Mesodermal cell (in vitro differentiated cells): ENCODE measurements around the gene PKIG.

Experiments used
- H3K27ac ChIP-seq: 2 replicates; pipeline ENCODE4 v1.7.0; 2013; ENCODE audit warnings: mild to moderate bottlenecking, low read depth, low read length, moderate library complexity; ENCODE audit not compliant: severe bottlenecking
- H3K36me3 ChIP-seq: 2 replicates; pipeline ENCODE4 v1.7.1; 2013; ENCODE audit warnings: mild to moderate bottlenecking, low read length, moderate library complexity; ENCODE audit not compliant: control insufficient read depth, insufficient read depth
- H3K4me1 ChIP-seq: one replicate; pipeline ENCODE4 v1.7.1; 2013; ENCODE audit warnings: mild to moderate bottlenecking, low read length; ENCODE audit not compliant: insufficient read depth, control insufficient read depth, poor library complexity, severe bottlenecking
- H3K4me3 ChIP-seq: 2 replicates; pipeline ENCODE4 v1.7.0; 2013; ENCODE audit warnings: low read length, control low read depth, mild to moderate bottlenecking; ENCODE audit not compliant: insufficient read depth, poor library complexity, severe bottlenecking; ENCODE audit errors: extremely low read depth
- H3K9me3 ChIP-seq: 2 replicates; pipeline ENCODE4 v1.7.1; 2013; ENCODE audit warnings: mild to moderate bottlenecking, low read length, moderate library complexity; ENCODE audit not compliant: control insufficient read depth
- WGBS, 2 experiments: methylation state at CpG; one replicate each; pipeline ENCODE4 v1.1.5; 2013; ENCODE audit warnings: missing lambda C conversion rate in 2 of 2; ENCODE audit not compliant: insufficient coverage in 2 of 2; 5-methylcytosine and 5-hydroxymethylcytosine counted together

Gene PKIG

DNA sequence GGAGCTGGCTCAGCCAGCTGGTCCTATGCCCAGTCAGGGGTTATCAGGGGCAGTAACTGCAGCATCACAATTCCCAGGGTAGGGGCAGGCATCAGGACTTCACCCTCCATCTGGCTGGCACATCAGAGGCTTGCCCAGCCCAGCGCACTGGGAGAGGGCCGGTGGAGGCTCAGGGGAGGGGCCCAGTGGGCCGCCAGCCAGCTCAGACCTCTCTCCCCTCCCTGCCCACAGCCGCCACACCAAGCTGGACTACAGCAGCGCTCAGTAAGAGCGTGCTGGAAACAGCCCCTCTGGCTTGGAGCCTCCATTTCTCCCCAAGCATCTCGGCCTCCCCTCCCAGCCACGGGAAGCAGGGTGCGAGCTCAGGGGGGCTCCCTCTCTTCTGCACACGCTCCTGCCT is 47.2 kb downstream of the PKIG start:
- Histone ChIP-seq H3K9me3 (no peaks in the 10 kb centered on the region), H3K36me3 (peaks cover 46% of the 10 kb centered on the region), H3K4me3 (no peak overlapping the region), H3K27ac (no peak overlapping the region), H3K4me1 (no peaks in the 10 kb centered on the region)
- WGBS, 2 experiments: 91 to 94% methylated on average over 6 to 8 of the region's 10 CpGs

DNA sequence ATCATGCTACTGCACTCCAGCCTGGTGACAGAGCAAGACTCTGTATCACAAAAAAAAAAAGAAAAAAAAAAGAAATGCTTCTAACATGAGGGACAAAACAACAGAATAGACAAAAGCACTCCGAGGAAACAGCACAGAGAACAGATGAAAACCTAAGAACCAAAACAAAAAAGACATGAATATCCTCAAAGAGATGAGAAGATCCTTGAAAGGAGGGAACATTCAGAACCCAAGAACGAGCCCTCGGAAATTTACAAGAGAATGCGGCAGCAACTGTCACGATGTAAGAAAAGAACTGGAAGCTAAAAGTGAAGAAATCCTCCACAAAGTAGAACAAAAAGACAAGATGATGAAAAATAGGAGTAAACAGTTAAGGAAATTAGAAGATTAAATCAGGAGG is 47.9 kb downstream of the PKIG start:
- Histone ChIP-seq H3K9me3 (no peaks in the 10 kb centered on the region), H3K27ac (no peak overlapping the region), H3K4me1 (no peaks in the 10 kb centered on the region), H3K4me3 (no peak overlapping the region), H3K36me3 (peaks cover 45% of the 10 kb centered on the region)
- 70% methylated on average over 4 of the region's 5 CpGs; no CpG with 5 or more reads in 1 of the 2 experiments for WGBS, 2 experiments

- H3K36me3 ChIP-seq: peaks cover 41% of the 10 kb centered on the region
- 85% methylated on average over 6 to 7 of the region's 8 CpGs for WGBS, 2 experiments
Measured at GRCh38 chr20:44632103-44632752, 49.8 kb downstream of the PKIG start.

DNA sequence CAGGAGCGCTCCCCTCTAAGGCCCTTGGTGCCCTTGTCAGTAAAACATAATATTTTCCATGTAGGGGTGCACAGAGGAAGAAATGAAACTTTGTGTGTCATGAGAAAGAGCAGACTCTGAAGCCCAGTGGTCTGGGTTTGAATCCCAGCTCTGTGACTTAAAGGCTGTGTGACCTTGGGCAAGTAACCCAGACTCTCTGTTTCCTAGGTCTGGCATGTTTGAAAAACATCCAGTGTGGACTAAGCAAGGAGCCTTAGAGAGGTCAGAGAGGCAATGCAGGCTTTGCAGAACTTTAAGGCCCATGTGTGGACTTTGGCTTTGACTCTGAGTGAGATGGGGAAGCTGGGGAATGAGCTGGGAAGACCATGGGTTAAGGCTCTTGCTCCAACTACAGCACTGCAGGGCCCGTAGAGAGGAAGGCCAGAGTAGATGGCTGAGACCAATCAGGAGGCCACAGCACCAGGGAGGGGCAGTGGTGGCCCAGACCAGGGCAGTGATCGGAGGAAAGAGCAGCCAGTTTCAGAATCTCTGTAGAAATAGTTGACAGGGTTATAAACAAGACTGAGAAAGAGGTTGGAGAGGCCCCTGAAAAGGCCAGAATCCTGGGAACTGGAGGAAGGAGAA is 50.9 kb downstream of the PKIG start:
- Histone ChIP-seq H3K9me3 (no peaks in the 10 kb centered on the region), H3K27ac (no peak overlapping the region), H3K4me1 (no peaks in the 10 kb centered on the region), H3K4me3 (no peak overlapping the region), H3K36me3 (peaks cover 45% of the 10 kb centered on the region)
- 91 to 96% methylated on average over 2 to 3 of the region's 3 CpGs for WGBS, 2 experiments

More at GRCh38 chr20:44632103-44632752, 49.8 kb downstream of the PKIG start:
- Histone ChIP-seq H3K4me3 (no peak overlapping the region), H3K4me1 (no peaks in the 10 kb centered on the region), H3K27ac (no peak overlapping the region), H3K9me3 (no peaks in the 10 kb centered on the region)

- H3K4me3 ChIP-seq: no peak overlapping the region
- 89 to 90% methylated on average over 11 to 16 of the region's 18 CpGs for WGBS, 2 experiments
- H3K9me3 ChIP-seq: no peaks in the 10 kb centered on the region
- H3K36me3 ChIP-seq: peaks cover 40% of the 10 kb centered on the region
- no peak overlapping the region for H3K27ac ChIP-seq
- no peaks in the 10 kb centered on the region for H3K4me1 ChIP-seq
Measured at GRCh38 chr20:44633872-44634600, 51.7 kb downstream of the PKIG start.

DNA sequence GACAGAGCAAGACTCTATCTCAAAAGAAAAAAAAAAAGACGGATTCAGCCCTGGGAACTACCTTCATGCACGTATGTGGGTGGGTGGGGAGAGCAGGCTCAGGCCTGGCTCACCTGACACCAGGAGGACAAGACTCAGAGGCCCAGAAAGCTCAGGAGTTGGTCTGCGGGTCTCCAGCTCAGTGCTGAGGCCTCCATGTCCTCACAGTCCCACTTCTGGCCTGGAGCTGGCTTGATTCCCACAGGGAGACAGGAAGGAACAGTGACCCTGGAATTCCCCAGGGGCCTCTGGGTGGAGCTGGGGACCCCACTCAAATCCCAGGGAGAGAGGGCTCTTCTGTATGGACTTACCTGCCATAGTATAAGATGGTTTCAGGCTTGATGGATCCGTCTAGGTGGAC is 53.5 kb downstream of the PKIG start:
- Histone ChIP-seq H3K36me3 (peaks cover 44% of the 10 kb centered on the region), H3K9me3 (no peaks in the 10 kb centered on the region), H3K27ac (no peak overlapping the region), H3K4me1 (no peaks in the 10 kb centered on the region), H3K4me3 (no peak overlapping the region)
- 88 to 92% methylated on average over 4 of the region's 4 CpGs for WGBS, 2 experiments

DNA sequence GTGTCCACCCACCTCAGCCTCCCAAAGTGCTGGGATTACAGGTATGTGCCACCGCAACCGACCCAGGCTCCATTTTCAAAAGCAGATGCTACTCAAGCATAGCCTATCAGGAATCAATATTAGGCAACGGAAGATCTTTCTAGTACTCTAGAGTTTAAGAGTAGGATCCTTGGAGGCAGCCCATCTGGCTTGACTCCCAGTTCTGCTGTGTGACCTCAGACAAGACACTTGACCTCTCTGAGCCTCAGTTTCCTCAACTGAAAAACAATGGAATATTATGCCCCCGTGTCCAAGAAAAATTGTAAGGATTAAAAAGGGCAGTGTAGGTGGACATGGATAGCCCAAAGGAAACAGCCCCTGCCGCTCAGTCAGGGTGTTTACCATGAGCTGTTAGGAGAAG is 54.7 kb downstream of the PKIG start:
- Histone ChIP-seq H3K4me1 (peaks cover 3% of the 10 kb centered on the region), H3K27ac (no peak overlapping the region), H3K9me3 (no peaks in the 10 kb centered on the region), H3K36me3 (peaks cover 48% of the 10 kb centered on the region), H3K4me3 (no peak overlapping the region)
- WGBS, 2 experiments: 83 to 91% methylated on average over 4 to 5 of the region's 5 CpGs

DNA sequence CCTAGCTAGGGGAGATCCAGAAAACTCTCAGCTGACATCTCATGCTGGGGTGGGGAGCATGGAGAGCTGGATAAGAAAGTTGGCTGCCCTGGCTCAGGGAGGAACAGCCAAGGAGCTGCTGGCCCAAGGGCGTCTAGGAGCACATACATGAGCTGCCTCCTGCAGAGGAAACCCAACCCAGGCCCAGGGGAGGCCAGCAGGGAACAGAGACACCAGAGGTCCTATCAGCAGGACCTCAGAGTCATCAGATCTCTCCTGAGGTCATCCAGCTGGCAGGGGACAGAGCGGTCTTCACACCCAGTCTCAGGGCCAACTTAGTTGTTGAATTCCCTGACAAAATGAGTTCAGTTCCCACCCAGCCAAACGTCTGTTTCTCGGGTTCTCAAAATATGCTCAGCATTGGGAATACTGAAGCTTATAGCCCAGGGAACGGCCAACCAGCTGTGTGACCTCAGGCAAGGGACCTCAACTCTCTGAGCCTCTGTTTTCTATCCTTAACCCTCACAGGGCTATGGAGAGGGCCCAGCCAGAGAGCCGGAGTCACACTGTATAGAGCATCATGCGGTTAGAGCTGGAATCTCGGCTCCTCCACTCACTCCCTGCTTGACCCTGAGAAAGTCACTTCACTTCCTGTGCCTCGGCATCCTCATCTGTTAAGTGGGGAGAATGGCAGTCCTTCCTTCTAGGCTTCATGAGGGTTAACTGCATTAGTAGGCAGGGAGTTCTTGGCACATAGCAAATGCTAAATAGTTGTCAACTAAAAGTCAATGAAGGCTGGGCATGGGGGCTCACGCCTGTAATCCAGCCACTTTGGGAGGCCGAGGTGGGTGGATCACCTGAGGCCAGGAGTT is 55.4 kb downstream of the PKIG start:
- no peak overlapping the region for H3K4me3 ChIP-seq
- no peaks in the 10 kb centered on the region for H3K9me3 ChIP-seq
- 85 to 95% methylated on average over 10 to 11 of the region's 11 CpGs for WGBS, 2 experiments
- peaks cover 8% of the 10 kb centered on the region for H3K4me1 ChIP-seq
- peaks cover 48% of the 10 kb centered on the region for H3K36me3 ChIP-seq
- no peak overlapping the region for H3K27ac ChIP-seq

DNA sequence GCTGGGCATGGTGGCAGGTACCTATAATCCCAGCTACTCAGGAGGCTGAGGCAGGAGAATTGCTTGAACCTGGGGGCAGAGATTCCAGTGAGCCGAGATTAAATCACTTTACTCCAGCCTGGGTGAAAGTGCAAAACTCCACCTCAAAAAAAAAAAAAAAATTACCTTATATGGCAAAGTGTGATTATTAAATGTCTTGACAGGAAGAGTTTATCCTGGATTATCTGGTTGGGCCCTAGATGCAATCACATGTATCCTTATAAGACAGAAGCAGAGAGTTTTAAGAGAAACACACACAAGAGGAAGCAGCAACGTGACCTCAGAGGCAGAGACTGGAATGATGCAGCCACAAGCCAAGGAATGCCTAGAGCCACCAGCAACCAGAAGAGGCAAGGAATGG is 58.1 kb downstream of the PKIG start:
- Histone ChIP-seq H3K4me3 (no peak overlapping the region), H3K36me3 (peaks cover 22% of the 10 kb centered on the region), H3K27ac (no peak overlapping the region), H3K9me3 (no peaks in the 10 kb centered on the region), H3K4me1 (peaks cover 31% of the 10 kb centered on the region)
- 75 to 100% methylated on average over 1 of the region's 2 CpGs for WGBS, 2 experiments

DNA sequence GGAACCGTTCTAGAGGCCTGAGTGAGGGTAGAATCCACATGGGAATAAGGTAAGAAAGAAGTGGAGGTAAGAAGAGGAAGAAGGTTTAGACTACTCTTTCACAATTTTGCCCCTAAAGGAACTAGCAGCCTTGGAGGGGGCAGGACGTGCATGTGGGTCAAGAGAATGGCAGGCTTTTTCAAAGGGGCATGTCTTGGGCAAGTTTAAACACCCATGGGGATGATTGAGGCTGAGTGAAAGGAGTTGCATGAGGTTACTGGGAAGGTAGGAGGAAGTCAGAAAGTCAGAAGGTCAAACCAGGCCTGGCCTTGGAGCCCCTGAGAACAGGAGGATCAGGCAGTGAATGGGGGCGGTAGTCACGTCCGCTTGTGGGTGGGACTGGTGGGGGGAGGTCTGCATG is 58.9 kb downstream of the PKIG start:
- Histone ChIP-seq H3K4me3 (no peak overlapping the region), H3K9me3 (no peaks in the 10 kb centered on the region), H3K27ac (no peak overlapping the region), H3K36me3 (peaks cover 16% of the 10 kb centered on the region), H3K4me1 (peaks cover 39% of the 10 kb centered on the region)
- WGBS, 2 experiments: 83 to 91% methylated on average over 2 to 4 of the region's 5 CpGs
